B cell (primary cell): ENCODE results near the gene BTAF1.

Experiments used
- CTCF ChIP-seq: fragments of 200-600 bp; IDR thresholded peaks from one replicate; pipeline ENCODE4 v1.8.0; 2022; ENCODE audit warnings: antibody characterized with exemption, mild to moderate bottlenecking
- EZH2 ChIP-seq: IDR thresholded peaks from 2 replicates; pipeline ENCODE4 v1.6.1; 2012; ENCODE audit warnings: borderline replicate concordance, low read depth, mild to moderate bottlenecking, moderate library complexity, low read length; ENCODE audit not compliant: insufficient read depth, poor library complexity, severe bottlenecking

- no peak for TF ChIP-seq EZH2
- no peak for TF ChIP-seq CTCF
Measured at GRCh38 chr10:91944880-91945630, 21.5 kb downstream of the BTAF1 start.
